ENCODE measurements around the gene NMNAT3.

NMNAT3 gene

GRCh38 chr3:139675327-139675726 is 2.4 kb downstream of the NMNAT3 start:
- H3K4me3 ChIP-seq (ENCODE audit: control insufficient read depth in 1 of 7, extremely low read depth in 1 of 7, insufficient read depth in 4 of 7, low read depth in 2 of 7, low read length in 6 of 7), result no peak overlapping the region
- no peaks in the 10 kb centered on the region for H3K9me3 ChIP-seq (ENCODE audit: control extremely low read depth in 1 of 5, control insufficient read depth in 4 of 5, insufficient read depth in 2 of 5, low read depth in 1 of 5, low read length in 4 of 5)
- WGBS (ENCODE audit: insufficient coverage), result 61% methylated on average over 2 of the region's 2 CpGs
- H3K27ac ChIP-seq (ENCODE audit: insufficient read depth in 1 of 2, low read depth in 1 of 2, low read length in 2 of 2, poor library complexity in 1 of 2, severe bottlenecking in 2 of 2), result no peak overlapping the region
- ChIA-PET POLR2A (no interaction called here), CTCF (interaction anchor here (0.6 kb wide), 1 partner anchor 248 kb away, joined by 3 read pairs; no protein-coding TSS in a partner anchor)
- H3K4me1 ChIP-seq (ENCODE audit: control extremely low read depth in 1 of 4, control insufficient read depth in 4 of 4, insufficient read depth in 4 of 4, low read length in 3 of 4), result peaks cover 0 to 21% (median 16%) of the 10 kb centered on the region in 4 experiments
- peak in 2 of 3 donors; percentile 19 to 45 for DNase-seq
- H3K27me3 ChIP-seq (replicated peaks in 2 of 5; ENCODE audit: control insufficient read depth in 4 of 5, insufficient read depth in 5 of 5, low read length in 4 of 5), result no peaks in the 10 kb centered on the region
- no peaks in the 10 kb centered on the region for H3K36me3 ChIP-seq (ENCODE audit: control insufficient read depth in 4 of 4, insufficient read depth in 4 of 4, low read length in 3 of 4)

DNA sequence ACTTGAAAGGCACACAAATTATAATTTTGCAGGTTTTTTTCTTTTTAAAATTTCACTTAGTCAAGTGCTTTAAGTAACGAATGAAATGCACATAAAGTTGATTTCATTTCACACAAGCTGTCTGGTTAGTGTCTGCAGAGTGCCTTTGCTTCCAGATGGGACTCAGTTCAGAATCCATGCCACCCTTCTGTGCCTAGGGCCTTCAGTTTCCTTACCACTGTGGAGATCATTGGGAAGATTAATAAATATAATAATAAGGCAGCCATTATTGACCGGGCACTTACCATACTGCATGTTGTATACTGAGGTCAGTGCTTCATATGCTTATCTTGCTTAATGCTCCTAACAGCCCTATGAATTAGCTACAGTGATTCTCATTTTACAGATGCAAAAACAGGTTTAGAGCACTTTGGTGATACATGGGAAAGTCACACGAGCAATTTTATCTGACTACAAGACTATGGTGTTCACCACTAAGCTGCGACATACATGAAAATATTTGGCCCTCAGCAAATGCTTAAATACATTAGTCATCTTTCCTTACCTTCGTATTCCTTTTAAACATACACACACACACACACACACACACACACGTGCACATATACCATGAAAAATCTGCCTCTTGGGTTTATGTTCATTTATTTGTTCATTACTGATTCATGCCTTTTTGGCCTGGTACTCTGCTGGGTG is 3.1 kb downstream of the NMNAT3 start:
- H3K27me3 ChIP-seq (replicated peaks in 2 of 5; ENCODE audit: control insufficient read depth in 4 of 5, insufficient read depth in 5 of 5, low read length in 4 of 5), result no peaks in the 10 kb centered on the region
- no peaks in the 10 kb centered on the region for H3K36me3 ChIP-seq (ENCODE audit: control insufficient read depth in 4 of 4, insufficient read depth in 4 of 4, low read length in 3 of 4)
- no peak for DNase-seq
- H3K27ac ChIP-seq (ENCODE audit: insufficient read depth in 1 of 2, low read depth in 1 of 2, low read length in 2 of 2, poor library complexity in 1 of 2, severe bottlenecking in 2 of 2), result no peak overlapping the region
- no peak overlapping the region for H3K4me3 ChIP-seq (ENCODE audit: control insufficient read depth in 1 of 7, extremely low read depth in 1 of 7, insufficient read depth in 4 of 7, low read depth in 2 of 7, low read length in 6 of 7)
- WGBS (ENCODE audit: insufficient coverage), result 84% methylated on average over 6 of the region's 6 CpGs
- no peaks in the 10 kb centered on the region for H3K9me3 ChIP-seq (ENCODE audit: control extremely low read depth in 1 of 5, control insufficient read depth in 4 of 5, insufficient read depth in 2 of 5, low read depth in 1 of 5, low read length in 4 of 5)
- peaks cover 0 to 21% (median 16%) of the 10 kb centered on the region in 4 experiments for H3K4me1 ChIP-seq (ENCODE audit: control extremely low read depth in 1 of 4, control insufficient read depth in 4 of 4, insufficient read depth in 4 of 4, low read length in 3 of 4)
- CTCF ChIA-PET, result interaction anchor here (0.6 kb wide), 1 partner anchor 248 kb away, joined by 3 read pairs; no protein-coding TSS in a partner anchor
- POLR2A ChIA-PET, result no interaction called here

- Histone ChIP-seq H3K4me3 (ENCODE audit: control insufficient read depth in 1 of 7, extremely low read depth in 1 of 7, insufficient read depth in 4 of 7, low read depth in 2 of 7, low read length in 6 of 7) (no peak overlapping the region), H3K4me1 (ENCODE audit: control extremely low read depth in 1 of 4, control insufficient read depth in 4 of 4, insufficient read depth in 4 of 4, low read length in 3 of 4) (peaks cover 0 to 15% (median 13%) of the 10 kb centered on the region in 4 experiments), H3K36me3 (ENCODE audit: control insufficient read depth in 4 of 4, insufficient read depth in 4 of 4, low read length in 3 of 4) (no peaks in the 10 kb centered on the region), H3K27me3 (replicated peaks in 2 of 5; ENCODE audit: control insufficient read depth in 4 of 5, insufficient read depth in 5 of 5, low read length in 4 of 5) (no peaks in the 10 kb centered on the region), H3K27ac (ENCODE audit: insufficient read depth in 1 of 2, low read depth in 1 of 2, low read length in 2 of 2, poor library complexity in 1 of 2, severe bottlenecking in 2 of 2) (no peak overlapping the region), H3K9me3 (ENCODE audit: control extremely low read depth in 1 of 5, control insufficient read depth in 4 of 5, insufficient read depth in 2 of 5, low read depth in 1 of 5, low read length in 4 of 5) (no peaks in the 10 kb centered on the region)
- DNase-seq, result peak in 1 of 3 donors; percentile 9
- ChIA-PET CTCF (no interaction called here), POLR2A (no interaction called here)
- WGBS (ENCODE audit: insufficient coverage), result 83% methylated on average over 2 of the region's 4 CpGs
Observed at GRCh38 chr3:139672884-139673283, 4.9 kb downstream of the NMNAT3 start.

- DNase-seq, result no peak
- Histone ChIP-seq H3K36me3 (ENCODE audit: control insufficient read depth in 4 of 4, insufficient read depth in 4 of 4, low read length in 3 of 4) (no peaks in the 10 kb centered on the region), H3K4me3 (ENCODE audit: control insufficient read depth in 1 of 7, extremely low read depth in 1 of 7, insufficient read depth in 4 of 7, low read depth in 2 of 7, low read length in 6 of 7) (no peak overlapping the region), H3K4me1 (ENCODE audit: control extremely low read depth in 1 of 4, control insufficient read depth in 4 of 4, insufficient read depth in 4 of 4, low read length in 3 of 4) (peaks cover 0 to 10% (median 8%) of the 10 kb centered on the region in 4 experiments), H3K9me3 (ENCODE audit: control extremely low read depth in 1 of 5, control insufficient read depth in 4 of 5, insufficient read depth in 2 of 5, low read depth in 1 of 5, low read length in 4 of 5) (no peaks in the 10 kb centered on the region), H3K27ac (ENCODE audit: insufficient read depth in 1 of 2, low read depth in 1 of 2, low read length in 2 of 2, poor library complexity in 1 of 2, severe bottlenecking in 2 of 2) (no peak overlapping the region), H3K27me3 (replicated peaks in 2 of 5; ENCODE audit: control insufficient read depth in 4 of 5, insufficient read depth in 5 of 5, low read length in 4 of 5) (no peaks in the 10 kb centered on the region)
- ChIA-PET CTCF (no interaction called here), POLR2A (no interaction called here)
- 84% methylated on average over 4 of the region's 7 CpGs for WGBS (ENCODE audit: insufficient coverage)
Observed at GRCh38 chr3:139671863-139672646, 5.7 kb downstream of the NMNAT3 start.

- CTCF ChIA-PET, result no interaction called here
- H3K27ac ChIP-seq (ENCODE audit: insufficient read depth in 1 of 2, low read depth in 1 of 2, low read length in 2 of 2, poor library complexity in 1 of 2, severe bottlenecking in 2 of 2), result no peak overlapping the region
- no peak overlapping the region for H3K4me3 ChIP-seq (ENCODE audit: control insufficient read depth in 1 of 7, extremely low read depth in 1 of 7, insufficient read depth in 4 of 7, low read depth in 2 of 7, low read length in 6 of 7)
- 83% methylated on average over 1 of the region's 2 CpGs for WGBS (ENCODE audit: insufficient coverage)
- no peak for DNase-seq
- no peaks in the 10 kb centered on the region for H3K27me3 ChIP-seq (replicated peaks in 2 of 5; ENCODE audit: control insufficient read depth in 4 of 5, insufficient read depth in 5 of 5, low read length in 4 of 5)
- POLR2A ChIA-PET, result no interaction called here
- peaks cover 0 to 2% (median under 1%) of the 10 kb centered on the region in 4 experiments for H3K4me1 ChIP-seq (ENCODE audit: control extremely low read depth in 1 of 4, control insufficient read depth in 4 of 4, insufficient read depth in 4 of 4, low read length in 3 of 4)
- H3K9me3 ChIP-seq (ENCODE audit: control extremely low read depth in 1 of 5, control insufficient read depth in 4 of 5, insufficient read depth in 2 of 5, low read depth in 1 of 5, low read length in 4 of 5), result no peaks in the 10 kb centered on the region
- peaks cover 0 to under 1% (median 0%) of the 10 kb centered on the region in 4 experiments for H3K36me3 ChIP-seq (ENCODE audit: control insufficient read depth in 4 of 4, insufficient read depth in 4 of 4, low read length in 3 of 4)
Observed at GRCh38 chr3:139671107-139671506, 6.7 kb downstream of the NMNAT3 start.

DNA sequence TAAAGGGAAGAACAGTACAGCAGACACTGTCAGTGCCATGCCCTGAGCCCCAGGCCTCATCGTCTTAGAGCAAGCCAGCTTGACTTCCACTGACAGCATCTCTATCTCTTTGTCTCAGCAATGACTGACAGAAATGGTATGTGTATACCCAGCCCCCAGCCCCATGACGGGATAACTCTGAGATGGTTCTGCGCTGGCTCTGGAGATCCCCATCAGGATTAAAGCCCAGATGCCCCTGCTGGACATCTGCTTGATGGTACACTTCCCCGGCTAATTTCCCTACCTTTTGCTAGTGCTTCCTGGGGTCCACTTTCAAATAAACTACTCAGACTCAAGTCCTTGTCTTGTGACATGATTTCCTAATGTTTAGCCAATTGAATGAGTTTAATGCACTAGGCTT is 7.6 kb downstream of the NMNAT3 start:
- Histone ChIP-seq H3K4me3 (ENCODE audit: control insufficient read depth in 1 of 7, extremely low read depth in 1 of 7, insufficient read depth in 4 of 7, low read depth in 2 of 7, low read length in 6 of 7) (no peak overlapping the region), H3K27ac (ENCODE audit: insufficient read depth in 1 of 2, low read depth in 1 of 2, low read length in 2 of 2, poor library complexity in 1 of 2, severe bottlenecking in 2 of 2) (no peak overlapping the region), H3K27me3 (replicated peaks in 2 of 5; ENCODE audit: control insufficient read depth in 4 of 5, insufficient read depth in 5 of 5, low read length in 4 of 5) (no peaks in the 10 kb centered on the region), H3K4me1 (ENCODE audit: control extremely low read depth in 1 of 4, control insufficient read depth in 4 of 4, insufficient read depth in 4 of 4, low read length in 3 of 4) (peaks cover 0 to 2% (median 0%) of the 10 kb centered on the region in 4 experiments), H3K36me3 (ENCODE audit: control insufficient read depth in 4 of 4, insufficient read depth in 4 of 4, low read length in 3 of 4) (peaks cover 0 to 2% (median 0%) of the 10 kb centered on the region in 4 experiments), H3K9me3 (ENCODE audit: control extremely low read depth in 1 of 5, control insufficient read depth in 4 of 5, insufficient read depth in 2 of 5, low read depth in 1 of 5, low read length in 4 of 5) (no peaks in the 10 kb centered on the region)
- POLR2A ChIA-PET, result no interaction called here
- 98% methylated on average over 4 of the region's 4 CpGs for WGBS (ENCODE audit: insufficient coverage)
- no peak for DNase-seq
- CTCF ChIA-PET, result no interaction called here

GRCh38 chr3:139668332-139668731 is 9.4 kb downstream of the NMNAT3 start:
- Histone ChIP-seq H3K4me1 (ENCODE audit: control extremely low read depth in 1 of 4, control insufficient read depth in 4 of 4, insufficient read depth in 4 of 4, low read length in 3 of 4) (peaks cover 0 to 2% (median 0%) of the 10 kb centered on the region in 4 experiments), H3K4me3 (ENCODE audit: control insufficient read depth in 1 of 7, extremely low read depth in 1 of 7, insufficient read depth in 4 of 7, low read depth in 2 of 7, low read length in 6 of 7) (no peak overlapping the region), H3K36me3 (ENCODE audit: control insufficient read depth in 4 of 4, insufficient read depth in 4 of 4, low read length in 3 of 4) (peaks cover 0 to 2% (median 0%) of the 10 kb centered on the region in 4 experiments), H3K9me3 (ENCODE audit: control extremely low read depth in 1 of 5, control insufficient read depth in 4 of 5, insufficient read depth in 2 of 5, low read depth in 1 of 5, low read length in 4 of 5) (no peaks in the 10 kb centered on the region), H3K27ac (ENCODE audit: insufficient read depth in 1 of 2, low read depth in 1 of 2, low read length in 2 of 2, poor library complexity in 1 of 2, severe bottlenecking in 2 of 2) (no peak overlapping the region), H3K27me3 (replicated peaks in 2 of 5; ENCODE audit: control insufficient read depth in 4 of 5, insufficient read depth in 5 of 5, low read length in 4 of 5) (no peaks in the 10 kb centered on the region)
- CTCF ChIA-PET, result no interaction called here
- no peak for DNase-seq
- POLR2A ChIA-PET, result no interaction called here

All from common myeloid progenitor, CD34-positive (primary cell).